GM06990 (cell line): ENCODE measurements around the gene CCDC85A.
A peak's percentile ranks its signal among the peaks of the same experiment; 100 is the strongest.

Experiments
- DNase-seq: peaks from one replicate; pipeline ENCODE4 v3.0.0-alpha.2; 2011; ENCODE audit not compliant: insufficient read length; ENCODE audit errors: extremely low read depth
- H3K27me3 ChIP-seq: replicated peaks from 2 replicates; pipeline ENCODE4 v1.6.0; 2011; ENCODE audit warnings: low read length; ENCODE audit not compliant: control insufficient read depth, insufficient read depth
- H3K36me3 ChIP-seq: 2 replicates; pipeline ENCODE4 v1.5.1; 2011; ENCODE audit warnings: low read length; ENCODE audit not compliant: control insufficient read depth, insufficient read depth
- H3K4me3 ChIP-seq: replicated peaks from 2 replicates; pipeline ENCODE4 v1.5.1; 2011; ENCODE audit warnings: low read depth, mild to moderate bottlenecking, control low read depth, low read length
- CTCF ChIP-seq: IDR thresholded peaks from 2 replicates; pipeline ENCODE4 v1.5.1; 2011; ENCODE audit warnings: low read length, control low read depth, mild to moderate bottlenecking, inconsistent platforms; ENCODE audit not compliant: insufficient read depth, poor library complexity, severe bottlenecking

CCDC85A gene

GRCh38 chr2:56175779-56176178 lies 8.0 kb upstream of the CCDC85A start:
- Histone ChIP-seq H3K27me3 (no peaks in the 10 kb centered on the region), H3K4me3 (no peak overlapping the region), H3K36me3 (no peaks in the 10 kb centered on the region)
- TF ChIP-seq CTCF = no peak
- DNase-seq = no peak

- H3K27me3 ChIP-seq = no peaks in the 10 kb centered on the region
Observed at GRCh38 chr2:56177420-56178220, 6.2 kb upstream of the CCDC85A start.

GRCh38 chr2:56179931-56180330 lies 3.9 kb upstream of the CCDC85A start:
- DNase-seq = no peak
- Histone ChIP-seq H3K4me3 (no peak overlapping the region), H3K36me3 (no peaks in the 10 kb centered on the region), H3K27me3 (no peaks in the 10 kb centered on the region; the same call in 1 of the 2 replicates)
- no peak for TF ChIP-seq CTCF

More at GRCh38 chr2:56177420-56178220, 6.2 kb upstream of the CCDC85A start:
- no peak for DNase-seq
- no peak overlapping the region for H3K4me3 ChIP-seq
- no peak for TF ChIP-seq CTCF
- H3K36me3 ChIP-seq = no peaks in the 10 kb centered on the region

- H3K4me3 ChIP-seq = no peak overlapping the region
- DNase-seq = no peak
- no peak for TF ChIP-seq CTCF
- no peaks in the 10 kb centered on the region for H3K36me3 ChIP-seq
- H3K27me3 ChIP-seq = peaks cover 3% of the 10 kb centered on the region; the same call in 1 of the 2 replicates
Observed at GRCh38 chr2:56182420-56182819, 1.4 kb upstream of the CCDC85A start.

- Histone ChIP-seq H3K36me3 (no peaks in the 10 kb centered on the region), H3K27me3 (peaks cover 3% of the 10 kb centered on the region; the same call in 1 of the 2 replicates), H3K4me3 (peak overlapping the region; percentile 45)
- TF ChIP-seq CTCF = no peak
- peak; percentile 36 for DNase-seq
Observed at GRCh38 chr2:56184500-56185011, 766 bp downstream of the CCDC85A start.
